ENCODE results near the gene GTF2IRD1.

GRCh38 chr7:74568658-74569057 is 115.0 kb downstream of the GTF2IRD1 start:
- TF ChIP-seq POLR2AphosphoS5 (IDR thresholded peaks at IDR 0.05; ENCODE audit: low read depth, low read length) = no peak
- TF ChIP-seq POLR2A (IDR thresholded peaks at IDR 0.05; ENCODE audit: low read depth, low read length) = no peak
